Neural progenitor cell (in vitro differentiated cells): ENCODE results near the gene AGAP9. TPM values are rescaled to one million over a fixed set of nuclear protein-coding genes. Genes with fewer than 3 reads are reported as not detected.
A peak's percentile ranks its signal among the peaks of the same experiment; 100 is the strongest.
"Not testable (repeated sequence)": the region's sequence is repeated elsewhere in the genome, so short reads cannot be mapped to it uniquely, and the experiment has no call there.

Source experiments
- DNase-seq: peaks from one replicate; pipeline ENCODE4 v3.0.0-alpha.2; 2016; ENCODE audit warnings: low spot score
- H2AFZ ChIP-seq: fragments of 200-600 bp; sonication (generic); replicated peaks from 2 replicates; pipeline ENCODE4 v1.6.1; 2016; ENCODE audit warnings: antibody characterized with exemption
- H3F3A ChIP-seq: fragments of 200-600 bp; sonication (generic); 2 replicates; pipeline ENCODE4 v1.6.1; 2016; ENCODE audit warnings: antibody characterized with exemption, low read depth
- H3K27ac ChIP-seq: fragments of 200-600 bp; sonication (generic); 2 replicates; pipeline ENCODE4 v1.5.1; 2016; ENCODE audit warnings: mild to moderate bottlenecking
- H3K27me3 ChIP-seq: fragments of 200-600 bp; sonication (generic); 2 replicates; pipeline ENCODE4 v1.6.1; 2016; ENCODE audit warnings: mild to moderate bottlenecking, moderate library complexity
- H3K36me3 ChIP-seq: fragments of 200-600 bp; sonication (generic); 2 replicates; pipeline ENCODE4 v1.5.1; 2016
- H3K4me1 ChIP-seq: fragments of 200-600 bp; sonication (generic); 2 replicates; pipeline ENCODE4 v1.6.1; 2016; ENCODE audit warnings: mixed run types
- H3K4me2 ChIP-seq: fragments of 200-600 bp; sonication (generic); 2 replicates; pipeline ENCODE4 v1.6.1; 2016
- H3K4me3 ChIP-seq: fragments of 200-600 bp; sonication (generic); 2 replicates; pipeline ENCODE4 v1.5.1; 2016
- H3K79me2 ChIP-seq: fragments of 200-600 bp; sonication (generic); 2 replicates; pipeline ENCODE4 v1.6.1; 2016; ENCODE audit warnings: low read depth
- H3K9ac ChIP-seq: fragments of 200-600 bp; sonication (generic); 2 replicates; pipeline ENCODE4 v1.6.1; 2016
- H3K9me3 ChIP-seq: fragments of 200-600 bp; sonication (generic); 2 replicates; pipeline ENCODE4 v1.5.1; 2016; ENCODE audit warnings: low read depth
- H4K20me1 ChIP-seq: fragments of 200-600 bp; sonication (generic); 2 replicates; pipeline ENCODE4 v1.6.1; 2016; ENCODE audit warnings: low read depth
- H3K27ac Mint-ChIP-seq: 3 replicates; pipeline ENCODE4 v1.8.0; 2021; ENCODE audit warnings: mixed read lengths
- H3K27me3 Mint-ChIP-seq: 2 replicates; pipeline ENCODE4 v1.8.0; 2022; ENCODE audit warnings: low read depth, mild to moderate bottlenecking, inconsistent platforms, moderate library complexity, mixed read lengths; ENCODE audit not compliant: insufficient read depth
- H3K36me3 Mint-ChIP-seq: 3 replicates; pipeline ENCODE4 v1.8.0; 2021; ENCODE audit warnings: mixed read lengths
- H3K4me1 Mint-ChIP-seq: 3 replicates; pipeline ENCODE4 v1.8.0; 2021; ENCODE audit warnings: mixed read lengths
- H3K4me3 Mint-ChIP-seq: 3 replicates; pipeline ENCODE4 v1.8.0; 2021; ENCODE audit warnings: mild to moderate bottlenecking, moderate library complexity, mixed read lengths
- H3K9me3 Mint-ChIP-seq: 3 replicates; pipeline ENCODE4 v1.8.0; 2020; ENCODE audit warnings: mixed read lengths
- total RNA-seq: library from RNA; depleted of rRNA; stranded (reverse); fragments of >200 nt; gene quantifications from 2 replicates; pipeline ENCODE4 v1.2.3, GENCODE V29; 2015; ENCODE audit warnings: low replicate concordance

Gene AGAP9
- total RNA-seq, 1 donor from 2014 or later = 11.5 TPM

GRCh38 chr10:47559718-47560308 lies 36.4 kb upstream of the AGAP9 start:
- not testable (repeated sequence) for H3F3A ChIP-seq, DNase-seq, H3K9ac ChIP-seq, H3K36me3 ChIP-seq, H3K79me2 ChIP-seq, H3K4me1 ChIP-seq, H3K36me3 Mint-ChIP-seq, H3K9me3 Mint-ChIP-seq, H4K20me1 ChIP-seq, H3K9me3 ChIP-seq, H3K27ac Mint-ChIP-seq, H3K4me2 ChIP-seq, H3K27me3 ChIP-seq, H3K27ac ChIP-seq, H2AFZ ChIP-seq, H3K4me3 ChIP-seq, H3K4me3 Mint-ChIP-seq, H3K27me3 Mint-ChIP-seq, H3K4me1 Mint-ChIP-seq

GRCh38 chr10:47558109-47558508 lies 34.7 kb upstream of the AGAP9 start:
- not testable (repeated sequence) for H3F3A ChIP-seq, H3K27me3 ChIP-seq, H4K20me1 ChIP-seq, H3K9me3 Mint-ChIP-seq, DNase-seq, H3K4me2 ChIP-seq, H2AFZ ChIP-seq, H3K4me3 Mint-ChIP-seq, H3K4me1 Mint-ChIP-seq, H3K79me2 ChIP-seq, H3K27ac ChIP-seq, H3K27ac Mint-ChIP-seq, H3K36me3 ChIP-seq, H3K27me3 Mint-ChIP-seq, H3K4me3 ChIP-seq, H3K4me1 ChIP-seq, H3K9me3 ChIP-seq, H3K9ac ChIP-seq, H3K36me3 Mint-ChIP-seq

GRCh38 chr10:47557616-47558015 lies 34.2 kb upstream of the AGAP9 start:
- not testable (repeated sequence) for H3K27me3 ChIP-seq, H3K9me3 ChIP-seq, H3F3A ChIP-seq, H3K9me3 Mint-ChIP-seq, H3K4me3 Mint-ChIP-seq, H3K4me3 ChIP-seq, H3K4me2 ChIP-seq, H3K9ac ChIP-seq, H3K27ac Mint-ChIP-seq, DNase-seq, H3K36me3 Mint-ChIP-seq, H3K79me2 ChIP-seq, H3K4me1 Mint-ChIP-seq, H3K4me1 ChIP-seq, H4K20me1 ChIP-seq, H3K27me3 Mint-ChIP-seq, H2AFZ ChIP-seq, H3K27ac ChIP-seq, H3K36me3 ChIP-seq

- H3K27ac ChIP-seq, H3K27me3 ChIP-seq, H3K4me2 ChIP-seq, H2AFZ ChIP-seq, H3F3A ChIP-seq, H3K4me1 ChIP-seq, H3K36me3 Mint-ChIP-seq, H3K27me3 Mint-ChIP-seq, H3K4me1 Mint-ChIP-seq, DNase-seq, H4K20me1 ChIP-seq, H3K27ac Mint-ChIP-seq, H3K9me3 Mint-ChIP-seq, H3K79me2 ChIP-seq, H3K9ac ChIP-seq, H3K4me3 ChIP-seq, H3K36me3 ChIP-seq, H3K4me3 Mint-ChIP-seq, H3K9me3 ChIP-seq: not testable (repeated sequence)
Measured at GRCh38 chr10:47555334-47555733, 31.9 kb upstream of the AGAP9 start.

GRCh38 chr10:47554552-47554951 lies 31.1 kb upstream of the AGAP9 start:
- not testable (repeated sequence) for H3K4me3 Mint-ChIP-seq, H3K4me1 ChIP-seq, H3K4me1 Mint-ChIP-seq, H3K9me3 ChIP-seq, H4K20me1 ChIP-seq, H3K27ac ChIP-seq, H3K9ac ChIP-seq, H3K27me3 ChIP-seq, H3K36me3 ChIP-seq, H3K27ac Mint-ChIP-seq, H3F3A ChIP-seq, DNase-seq, H3K9me3 Mint-ChIP-seq, H3K4me2 ChIP-seq, H3K27me3 Mint-ChIP-seq, H3K79me2 ChIP-seq, H3K36me3 Mint-ChIP-seq, H2AFZ ChIP-seq, H3K4me3 ChIP-seq

GRCh38 chr10:47553860-47554247 lies 30.4 kb upstream of the AGAP9 start:
- not testable (repeated sequence) for H2AFZ ChIP-seq, H4K20me1 ChIP-seq, H3K36me3 Mint-ChIP-seq, H3K4me1 ChIP-seq, H3K27ac ChIP-seq, H3K9me3 Mint-ChIP-seq, H3K27ac Mint-ChIP-seq, H3K4me1 Mint-ChIP-seq, H3K27me3 ChIP-seq, H3K9ac ChIP-seq, H3K79me2 ChIP-seq, H3K36me3 ChIP-seq, H3K27me3 Mint-ChIP-seq, H3K9me3 ChIP-seq, H3F3A ChIP-seq, DNase-seq
- peak overlapping the region; percentile 82 for H3K4me3 Mint-ChIP-seq
- peak overlapping the region; percentile 61 for H3K4me3 ChIP-seq
- H3K4me2 ChIP-seq = peak overlapping the region; percentile 74

GRCh38 chr10:47553214-47553859 lies 29.9 kb upstream of the AGAP9 start:
- not testable (repeated sequence) for H3F3A ChIP-seq, H3K4me1 Mint-ChIP-seq, H3K36me3 ChIP-seq, H3K27me3 ChIP-seq, H4K20me1 ChIP-seq, H3K79me2 ChIP-seq, H3K27ac ChIP-seq, H3K4me1 ChIP-seq, H3K9me3 ChIP-seq, H3K36me3 Mint-ChIP-seq, H3K9me3 Mint-ChIP-seq, H3K27me3 Mint-ChIP-seq
- peak overlapping the region; percentile 61 for H3K4me3 ChIP-seq
- H3K27ac Mint-ChIP-seq = peak overlapping the region; percentile 85
- DNase-seq = peak; percentile 85
- H2AFZ ChIP-seq = peak overlapping the region; percentile 63
- peak overlapping the region; percentile 99 for H3K4me3 Mint-ChIP-seq
- peak overlapping the region; percentile 77 for H3K4me2 ChIP-seq
- H3K9ac ChIP-seq = peak overlapping the region; percentile 66

GRCh38 chr10:47552719-47553118 lies 29.3 kb upstream of the AGAP9 start:
- H3K27me3 Mint-ChIP-seq, H3K27ac ChIP-seq: not testable (repeated sequence)
- peak overlapping the region; percentile 77 for H3K4me2 ChIP-seq

More at GRCh38 chr10:47552719-47553118, 29.3 kb upstream of the AGAP9 start:
- peak overlapping the region; percentile 84 for H3K27ac Mint-ChIP-seq
- not testable (repeated sequence) for H3K9me3 ChIP-seq, H4K20me1 ChIP-seq, H3K36me3 ChIP-seq, H3F3A ChIP-seq, H3K4me1 ChIP-seq, H3K79me2 ChIP-seq, DNase-seq, H3K36me3 Mint-ChIP-seq, H3K9me3 Mint-ChIP-seq, H3K4me1 Mint-ChIP-seq, H3K27me3 ChIP-seq
- H3K9ac ChIP-seq = peak overlapping the region; percentile 66
- H2AFZ ChIP-seq = peak overlapping the region; percentile 63
- peak overlapping the region; percentile 61 for H3K4me3 ChIP-seq
- H3K4me3 Mint-ChIP-seq = peak overlapping the region; percentile 99
